GM12878 (cell line): Measurements from ENCODE around the gene DPPA2. TPM values are rescaled to one million over a fixed set of nuclear protein-coding genes. Genes with fewer than 3 reads are reported as not detected.

Experiments
- ATAC-seq: fragments of 200-7000 bp; cut with Tn5 transposase; 3 replicates; pipeline ENCODE4 v1.9.1; 2020; ENCODE audit warnings: mild to moderate bottlenecking, moderate library complexity
- BruUV-seq: library from RNA; stranded (reverse); fragments of 400-500 nt; replicated peaks from 2 replicates; lab custom pipeline; 2021; lab: Mats Ljungman, UMichigan
- CTCF ChIA-PET: fragments of 300-600 bp; sonication (Branson Sonifier 250); formaldehyde crosslinking; extraction: SDS; loops from one replicate; lab custom pipeline; 2021; ENCODE audit warnings: inconsistent platforms; lab: Yijun Ruan, JAX
- POLR2A ChIA-PET: fragments of 350-600 bp; formaldehyde crosslinking; extraction: SDS; loops from one replicate; lab custom pipeline; 2021; ENCODE audit warnings: inconsistent platforms; lab: Charles Lee
- RAD21 ChIA-PET: fragments of 300-600 bp; sonication (Branson Sonifier 250); formaldehyde crosslinking; loops from one replicate; lab custom pipeline; 2023; ENCODE audit warnings: antibody characterized with exemption; ENCODE audit not compliant: unreplicated experiment; lab: Charles Lee
- SMC1A ChIA-PET: fragments of 300-600 bp; sonication (Branson Sonifier 250); formaldehyde crosslinking; loops from one replicate; lab custom pipeline; 2023; ENCODE audit not compliant: unreplicated experiment, uncharacterized antibody; lab: Charles Lee
- DNase-seq: peaks from one replicate; pipeline ENCODE4 v3.0.0-alpha.2; 2011; ENCODE audit warnings: low read depth, low spot score
- FAIRE-seq: peaks from 3 replicates; lab custom pipeline; 2011; peaks lifted over from hg19 to GRCh38; lab: Jason Lieb, UNC
- H2AFZ ChIP-seq: 2 replicates; pipeline ENCODE4 v1.6.0; 2011; ENCODE audit warnings: low read depth, low read length, control low read depth; ENCODE audit not compliant: control insufficient read depth
- H3K27ac ChIP-seq: 2 replicates; pipeline ENCODE4 v1.5.1; 2011; ENCODE audit warnings: control low read depth; ENCODE audit not compliant: control insufficient read depth, insufficient read depth
- H3K27me3 ChIP-seq, 2 experiments: replicated peaks in 1 of 2; 2 replicates each; pipeline versions ENCODE4 v1.6.0 to v1.6.1; 2011; ENCODE audit warnings: low read length in 1 of 2; ENCODE audit not compliant: control insufficient read depth in 2 of 2, insufficient read depth in 2 of 2
- H3K36me3 ChIP-seq, 2 experiments: 2 replicates each; pipeline ENCODE4 v1.5.1; 2011; ENCODE audit warnings: low read length in 1 of 2; ENCODE audit not compliant: control insufficient read depth in 2 of 2, insufficient read depth in 2 of 2
- H3K4me1 ChIP-seq: 2 replicates; pipeline ENCODE4 v1.6.1; 2011; ENCODE audit warnings: mild to moderate bottlenecking, low read length, moderate library complexity, mixed read lengths; ENCODE audit not compliant: control insufficient read depth, insufficient read depth
- H3K4me2 ChIP-seq: 2 replicates; pipeline ENCODE4 v1.6.0; 2011; ENCODE audit warnings: control low read depth; ENCODE audit not compliant: control insufficient read depth, insufficient read depth
- H3K4me3 ChIP-seq: fragments of 200-600 bp; sonication (generic); 2 replicates; pipeline ENCODE4 v1.5.1; 2016
- H3K79me2 ChIP-seq: 2 replicates; pipeline ENCODE4 v1.6.0; 2011; ENCODE audit warnings: low read length; ENCODE audit not compliant: control insufficient read depth, insufficient read depth
- H3K9ac ChIP-seq: 2 replicates; pipeline ENCODE4 v1.8.0; 2011; ENCODE audit warnings: low read length, control low read depth, mixed read lengths; ENCODE audit not compliant: control insufficient read depth, insufficient read depth
- H3K9me3 ChIP-seq: replicated peaks from 3 replicates; pipeline ENCODE4 v1.5.1; 2011; ENCODE audit warnings: mild to moderate bottlenecking, low read length; ENCODE audit not compliant: control insufficient read depth, insufficient read depth
- H4K20me1 ChIP-seq: 2 replicates; pipeline ENCODE4 v1.6.0; 2011; ENCODE audit not compliant: control insufficient read depth, insufficient read depth
- BACH1 ChIP-seq: fragments of 450-650 bp; IDR thresholded peaks from 2 replicates; pipeline ENCODE4 v1.6.1; 2017; ENCODE audit warnings: mild to moderate bottlenecking, borderline replicate concordance
- CEBPZ ChIP-seq: fragments of 150-350 bp; IDR thresholded peaks from 2 replicates; pipeline ENCODE4 v1.6.1; 2016; ENCODE audit warnings: low read depth, low read length
- CUX1 ChIP-seq: IDR thresholded peaks from 2 replicates; pipeline ENCODE4 v1.6.1; 2012; ENCODE audit warnings: improper control_type of control experiment, low read depth, low read length; ENCODE audit not compliant: insufficient replicate concordance
- EZH2 ChIP-seq: IDR thresholded peaks from 2 replicates; pipeline ENCODE4 v1.6.1; 2012; ENCODE audit warnings: low read depth, mild to moderate bottlenecking, control low read depth, inconsistent platforms, low read length, borderline replicate concordance; ENCODE audit not compliant: control insufficient read depth
- MYC ChIP-seq: IDR thresholded peaks from 2 replicates; pipeline ENCODE4 v1.6.1; 2011; ENCODE audit warnings: mild to moderate bottlenecking, low read length, moderate library complexity, inconsistent platforms; ENCODE audit not compliant: insufficient read depth, insufficient replicate concordance, insufficient read length, severe bottlenecking
- ZBED1 ChIP-seq: IDR thresholded peaks from 2 replicates; pipeline ENCODE4 v1.6.1; 2016; ENCODE audit warnings: borderline replicate concordance
- ZNF274 ChIP-seq: IDR thresholded peaks from one replicate; pipeline ENCODE4 v1.8.0; 2011; ENCODE audit not compliant: insufficient read length, insufficient read depth
- ZSCAN29 ChIP-seq: fragments of 450-650 bp; IDR thresholded peaks from 2 replicates; pipeline ENCODE4 v1.6.1; 2017; ENCODE audit warnings: mild to moderate bottlenecking, moderate library complexity
- in situ Hi-C: fragments of 300-500 bp; cut with MboI; formaldehyde crosslinking; loops from 9 replicates; pipeline ENCODE4 v1.14.3; 2018; ENCODE audit warnings: mixed read lengths
- intact Hi-C: fragments of 100-400 bp; cut with micrococcal nuclease; formaldehyde crosslinking; loops from one replicate; pipeline ENCODE4 v1.14.2; 2022; ENCODE audit not compliant: unreplicated experiment
- polyA plus RNA-seq, 11 experiments: library from polyadenylated mRNA; depleted of rRNA in 4 of 11; unstranded in 6 of 11; stranded (reverse) in 5 of 11; fragments of >200 nt; fragmentation: Nextera tagmentation in 4 of 11; fragmentation: Illumina TruSeq in 1 of 11; extraction: Ambion mirVana in 4 of 11; extraction: Trizol in 1 of 11; gene quantifications; 1 replicate in 1 of 11; 2 replicates in 10 of 11; pipeline versions ENCODE4 v1.2.1 to v1.2.3, GENCODE V29; 2011 to 2016; ENCODE audit warnings: inconsistent platforms in 2 of 11, missing spikeins in 2 of 11, low read depth in 1 of 11
- total RNA-seq, 4 experiments: library from RNA; depleted of rRNA in 3 of 4; stranded (reverse); fragments of >200 nt in 3 of 4; fragmentation: Illumina TruSeq in 1 of 4; extraction: Trizol in 1 of 4; gene quantifications; 2 replicates each; pipeline versions ENCODE4 v1.2.1 to v1.2.3, GENCODE V29; 2013 to 2021

DPPA2 gene
- total and polyA plus RNA-seq, 10 of the 15 experiments (the other 5 are each of a cell fraction or from before 2014, with no cell fraction given) = not detected

- Histone ChIP-seq H3K36me3 (no peaks in the 10 kb centered on the region), H3K79me2 (no peaks in the 10 kb centered on the region), H3K4me2 (no peak overlapping the region), H4K20me1 (no peaks in the 10 kb centered on the region), H3K27ac (no peak overlapping the region), H3K9me3 (no peaks in the 10 kb centered on the region), H3K9ac (no peak overlapping the region), H3K4me3 (no peak overlapping the region), H2AFZ (no peak overlapping the region), H3K27me3 (no peaks in the 10 kb centered on the region), H3K4me1 (no peaks in the 10 kb centered on the region)
- in situ Hi-C loops (no loop called here), intact Hi-C loops (no loop called here)
- no TSS peak for BruUV-seq
- no peak for TF ChIP-seq ZBED1
- TF ChIP-seq BACH1 = no peak
- no peak for TF ChIP-seq EZH2
- TF ChIP-seq CEBPZ = no peak
- TF ChIP-seq CUX1 = no peak
- no peak for TF ChIP-seq MYC
- TF ChIP-seq ZSCAN29 = no peak
- TF ChIP-seq ZNF274 = no peak
- CTCF ChIA-PET = interaction anchor here (0.7 to 1.1 kb wide), 2 partner anchors 9 to 260 kb away, joined by 3 read pairs; no protein-coding TSS in a partner anchor
- RAD21 ChIA-PET = no interaction called here
- POLR2A ChIA-PET = no interaction called here
- SMC1A ChIA-PET = interaction anchor here (0.6 to 0.7 kb wide), 2 partner anchors 12 to 27 kb away, joined by 3 read pairs; no protein-coding TSS in a partner anchor
- ATAC-seq (no peak), DNase-seq (no peak), FAIRE-seq (no peak)
Observed at GRCh38 chr3:109284071-109284470, 32.2 kb downstream of the DPPA2 start.
